K562 (cell line): Measurements from ENCODE around the gene CFAP410. TPM values are rescaled to one million over a fixed set of nuclear protein-coding genes. Genes with fewer than 3 reads are reported as not detected.

Experiments
- ATAC-seq: fragments of 200-7000 bp; cut with Tn5 transposase; 3 replicates; pipeline ENCODE4 v1.9.1; 2020; ENCODE audit warnings: moderate library complexity
- BruUV-seq: library from RNA; stranded (reverse); fragments of 400-500 nt; replicated peaks from 2 replicates; lab custom pipeline; 2021; lab: Mats Ljungman, UMichigan
- CTCF ChIA-PET: fragments of 300-600 bp; formaldehyde crosslinking; extraction: SDS; loops from one replicate; lab custom pipeline; 2021; ENCODE audit warnings: low intra/inter-chr PET ratio; lab: Yijun Ruan, JAX
- POLR2A ChIA-PET: fragments of 300-600, 350-650 bp; sonication (Branson Sonifier 250); formaldehyde crosslinking; extraction: SDS; loops from one replicate; lab custom pipeline; 2021; ENCODE audit warnings: antibody characterized with exemption, inconsistent platforms; lab: Yijun Ruan, JAX
- DNase-seq, 4 experiments: peaks; one replicate each; pipeline versions ENCODE4 v3.0.0 to v3.0.0-alpha.2; 2011 to 2018; ENCODE audit warnings: low spot score in 3 of 4, mixed read lengths in 3 of 4; ENCODE audit errors: extremely low read depth in 1 of 4
- FAIRE-seq: peaks from 2 replicates; lab custom pipeline; 2011; peaks lifted over from hg19 to GRCh38; lab: Jason Lieb, UNC
- H2AFZ ChIP-seq: 2 replicates; pipeline ENCODE4 v1.6.0; 2011; ENCODE audit warnings: low read depth, low read length, control low read depth, inconsistent platforms
- H3K27ac ChIP-seq: fragments of 200-600 bp; 3 replicates; pipeline ENCODE4 v1.8.0; 2011; ENCODE audit warnings: low read depth, mild to moderate bottlenecking, control low read depth, inconsistent platforms, low read length, moderate library complexity, mixed read lengths; ENCODE audit errors: extremely low read depth
- H3K27me3 ChIP-seq, 2 experiments: fragments of 300-600 bp in 1 of 2; 2 replicates in 1 of 2; 3 replicates in 1 of 2; pipeline versions ENCODE4 v1.6.0 to v1.8.0; 2011; ENCODE audit warnings: inconsistent platforms in 2 of 2, low read length in 2 of 2, mild to moderate bottlenecking in 1 of 2, mixed read lengths in 1 of 2, moderate library complexity in 1 of 2; ENCODE audit not compliant: control insufficient read depth in 2 of 2, insufficient read depth in 2 of 2
- H3K36me3 ChIP-seq: fragments of 300-600 bp; 3 replicates; pipeline ENCODE4 v1.8.0; 2011; ENCODE audit warnings: mild to moderate bottlenecking, low read length, inconsistent platforms; ENCODE audit not compliant: control insufficient read depth, insufficient read depth
- H3K4me1 ChIP-seq, 2 experiments: fragments of 200-600 bp in 1 of 2; replicated peaks in 1 of 2; 2 replicates in 1 of 2; 3 replicates in 1 of 2; pipeline versions ENCODE4 v1.5.1 to v1.8.0; 2011; ENCODE audit warnings: inconsistent platforms in 2 of 2, low read length in 2 of 2, mild to moderate bottlenecking in 1 of 2, mixed read lengths in 1 of 2, moderate library complexity in 1 of 2; ENCODE audit not compliant: control insufficient read depth in 2 of 2, insufficient read depth in 2 of 2
- H3K4me2 ChIP-seq: 2 replicates; pipeline ENCODE4 v1.6.1; 2011; ENCODE audit warnings: low read length, control low read depth, inconsistent platforms, mixed read lengths; ENCODE audit not compliant: insufficient read depth
- H3K4me3 ChIP-seq: fragments of 200-600 bp; sonication (generic), shearing (Covaris generic); 2 replicates; pipeline ENCODE4 v1.5.1; 2016; ENCODE audit warnings: control low read depth, inconsistent platforms
- H3K79me2 ChIP-seq: fragments of 200-600 bp; 3 replicates; pipeline ENCODE4 v1.8.0; 2011; ENCODE audit warnings: low read length, inconsistent platforms; ENCODE audit not compliant: control insufficient read depth, insufficient read depth
- H3K9ac ChIP-seq, 2 experiments: 2 replicates each; pipeline versions ENCODE4 v1.6.0 to v1.6.1; 2011; ENCODE audit warnings: low read depth in 2 of 2, low read length in 2 of 2, control low read depth in 1 of 2, inconsistent platforms in 1 of 2, mild to moderate bottlenecking in 1 of 2, mixed read lengths in 1 of 2; ENCODE audit not compliant: insufficient read depth in 1 of 2
- H3K9me1 ChIP-seq: one replicate; pipeline ENCODE4 v1.6.0; 2011; ENCODE audit warnings: inconsistent platforms, mild to moderate bottlenecking, low read length, moderate library complexity; ENCODE audit not compliant: control insufficient read depth, insufficient read depth
- H3K9me3 ChIP-seq: replicated peaks from 2 replicates; pipeline ENCODE4 v1.5.1; 2011; ENCODE audit warnings: low read depth, low read length, inconsistent platforms; ENCODE audit not compliant: control insufficient read depth, insufficient read depth
- H4K20me1 ChIP-seq: replicated peaks from 2 replicates; pipeline ENCODE4 v1.6.1; 2011; ENCODE audit warnings: low read length, inconsistent platforms, mixed read lengths; ENCODE audit not compliant: control insufficient read depth, insufficient read depth
- CTCF ChIP-seq, 3 experiments: IDR thresholded peaks in 2 of 3; conservative IDR thresholded peaks in 1 of 3; 2 replicates each; pipeline ENCODE4 v1.5.1; 2011 to 2012; ENCODE audit warnings: low read length in 3 of 3, mild to moderate bottlenecking in 3 of 3, control low read depth in 2 of 3, improper control_type of control experiment in 1 of 3, inconsistent platforms in 1 of 3, low read depth in 1 of 3, mixed read lengths in 1 of 3, moderate library complexity in 1 of 3; ENCODE audit not compliant: insufficient read depth in 2 of 3
- SAFB2 ChIP-seq: fragments of 200-400 bp; formaldehyde crosslinking; IDR thresholded peaks from 2 replicates; pipeline ENCODE4 v1.6.1; 2018; ENCODE audit warnings: borderline replicate concordance, low read length, low read depth, moderate library complexity; ENCODE audit not compliant: severe bottlenecking
- TCF3 ChIP-seq: sonication (generic); formaldehyde crosslinking; IDR thresholded peaks from 2 replicates; pipeline ENCODE4 v1.4.0; 2020; ENCODE audit warnings: mild to moderate bottlenecking, missing genetic modification reagents
- ZBTB7A ChIP-seq: IDR thresholded peaks from 2 replicates; pipeline ENCODE4 v1.6.1; 2011; ENCODE audit warnings: low read depth, mild to moderate bottlenecking, low read length, moderate library complexity, borderline replicate concordance; ENCODE audit not compliant: control insufficient read depth
- WGBS: fragments of 100-300 bp; shearing (Covaris generic); methylation state at CpG from one replicate; pipeline ENCODE4 v1.1.6; 2016; ENCODE audit warnings: low coverage, mixed read lengths; ENCODE audit not compliant: insufficient coverage; ENCODE audit errors: missing lambda C conversion rate; 5-methylcytosine and 5-hydroxymethylcytosine counted together
- in situ Hi-C: fragments of 300-500 bp; cut with MboI; formaldehyde crosslinking; loops from 4 replicates; pipeline ENCODE4 v1.15.0; 2018; ENCODE audit warnings: inconsistent platforms, mixed read lengths
- intact Hi-C: fragments of 100-400 bp; cut with micrococcal nuclease; formaldehyde crosslinking; loops from 2 replicates; pipeline ENCODE4 v1.14.2; 2022
- polyA plus RNA-seq, 8 experiments: library from polyadenylated mRNA; depleted of rRNA in 4 of 8; stranded (reverse) in 5 of 8; unstranded in 3 of 8; fragments of >200 nt; fragmentation: Nextera tagmentation in 2 of 8; fragmentation: Illumina TruSeq in 1 of 8; extraction: Ambion mirVana in 2 of 8; extraction: Trizol in 1 of 8; gene quantifications; 2 replicates each; pipeline versions ENCODE4 v1.2.1 to v1.2.3, GENCODE V29; 2011 to 2014; ENCODE audit warnings: inconsistent platforms in 1 of 8, missing spikeins in 1 of 8
- total RNA-seq, 7 experiments: library from RNA; depleted of rRNA in 6 of 7; stranded (reverse); fragments of >200 nt in 6 of 7; fragmentation: Illumina TruSeq in 2 of 7; extraction: Trizol in 2 of 7; gene quantifications; 2 replicates each; pipeline versions ENCODE4 v1.2.1 to v1.2.3, GENCODE V29; 2011 to 2021; ENCODE audit warnings: low replicate concordance in 1 of 7

Gene CFAP410
- total and polyA plus RNA-seq, 9 of the 15 experiments (the other 6 are each of a cell fraction or from before 2014, with no cell fraction given): 0.07 to 17.3 (median 2.3) TPM

DNA sequence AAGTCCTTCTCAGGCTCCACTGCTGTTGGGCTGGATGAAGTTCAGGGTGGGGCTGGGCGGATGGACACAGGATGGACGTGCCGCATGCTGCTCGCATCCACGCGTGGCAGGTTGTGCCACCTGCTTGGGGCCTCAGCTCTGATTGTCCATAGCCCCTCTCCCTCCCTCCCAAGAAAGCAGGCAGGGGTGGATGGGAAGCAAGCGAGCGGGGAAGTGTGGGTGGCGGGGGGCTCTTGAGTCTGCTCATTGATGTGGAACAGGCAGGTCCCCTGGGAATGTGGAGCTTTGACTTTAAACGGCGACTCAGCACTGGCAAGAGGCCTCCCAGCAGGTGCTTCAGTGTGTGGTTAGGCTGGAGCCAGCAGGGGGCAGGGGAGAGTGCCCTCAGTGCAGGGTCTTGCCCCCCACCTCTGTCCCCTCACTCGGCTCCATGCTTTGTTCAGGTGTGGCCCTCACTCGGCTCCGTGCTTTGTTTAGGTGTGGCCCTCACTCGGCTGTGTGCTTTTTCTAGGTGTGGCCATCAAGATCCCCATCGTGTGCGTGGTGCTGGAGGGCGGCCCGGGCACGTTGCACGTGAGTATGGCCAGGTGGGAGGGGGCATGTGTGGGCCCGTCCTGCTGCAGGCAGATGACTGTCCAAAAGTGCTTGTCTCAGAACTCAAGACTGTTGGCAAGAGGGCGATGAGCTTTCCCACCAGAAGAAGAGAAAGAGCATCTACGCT is 38.2 kb upstream of the CFAP410 start:
- ATAC-seq (peak; percentile 71), DNase-seq (peak in 2 of 4 experiments; percentile 34 to 35), FAIRE-seq (no peak)
- Histone ChIP-seq H3K36me3 (no peaks in the 10 kb centered on the region), H3K4me2 (no peak overlapping the region), H3K27me3 (peaks cover 67 to 80% of the 10 kb centered on the region in 2 experiments), H3K4me1 (peaks cover 0 to 3% of the 10 kb centered on the region in 2 experiments; a peak in 1 of 5 replicates), H3K9me3 (no peaks in the 10 kb centered on the region), H4K20me1 (peaks cover 7% of the 10 kb centered on the region; the same call in 1 of the 2 replicates), H3K4me3 (no peak overlapping the region), H3K27ac (no peak overlapping the region), H2AFZ (no peak overlapping the region), H3K79me2 (no peaks in the 10 kb centered on the region), H3K9me1 (no peaks in the 10 kb centered on the region), H3K9ac (no peak overlapping the region)
- intact Hi-C loops (no loop called here), in situ Hi-C loops (no loop called here)
- POLR2A ChIA-PET: interaction anchor here (1.1 kb wide), 1 partner anchor 8 kb away, joined by 3 read pairs; no protein-coding TSS in a partner anchor
- 1% methylated on average over 23 of the region's 24 CpGs for whole genome bisulfite sequencing
- peak; percentile 32; the same call in 1 of the 2 replicates for TF ChIP-seq ZBTB7A
- peak in 2 of 3 experiments; percentile 34 to 37; a peak in 1 of 6 replicates for TF ChIP-seq CTCF (IDR thresholded peaks at IDR 0.05 in 2 of 3, conservative IDR thresholded peaks at IDR 0.05 in 1 of 3; ENCODE audit: insufficient read depth in 2 of 3, low read depth in 1 of 3, low read length in 3 of 3)
- no peak for TF ChIP-seq TCF3
- TF ChIP-seq SAFB2: no peak
- no TSS peak for BruUV-seq
- CTCF ChIA-PET: no interaction called here
